NCI-H187 treated with DMSO at 0.1 percent for 48 hours (cell line): ENCODE measurements around the gene CELF3.
"Not testable (repeated sequence)": the region's sequence is repeated elsewhere in the genome, so short reads cannot be mapped to it uniquely, and the experiment has no call there.

Experiments
- DNase-seq: peaks from one replicate; lab custom pipeline; 2025; lab: John Stamatoyannopoulos, UW

The CELF3 gene

DNA sequence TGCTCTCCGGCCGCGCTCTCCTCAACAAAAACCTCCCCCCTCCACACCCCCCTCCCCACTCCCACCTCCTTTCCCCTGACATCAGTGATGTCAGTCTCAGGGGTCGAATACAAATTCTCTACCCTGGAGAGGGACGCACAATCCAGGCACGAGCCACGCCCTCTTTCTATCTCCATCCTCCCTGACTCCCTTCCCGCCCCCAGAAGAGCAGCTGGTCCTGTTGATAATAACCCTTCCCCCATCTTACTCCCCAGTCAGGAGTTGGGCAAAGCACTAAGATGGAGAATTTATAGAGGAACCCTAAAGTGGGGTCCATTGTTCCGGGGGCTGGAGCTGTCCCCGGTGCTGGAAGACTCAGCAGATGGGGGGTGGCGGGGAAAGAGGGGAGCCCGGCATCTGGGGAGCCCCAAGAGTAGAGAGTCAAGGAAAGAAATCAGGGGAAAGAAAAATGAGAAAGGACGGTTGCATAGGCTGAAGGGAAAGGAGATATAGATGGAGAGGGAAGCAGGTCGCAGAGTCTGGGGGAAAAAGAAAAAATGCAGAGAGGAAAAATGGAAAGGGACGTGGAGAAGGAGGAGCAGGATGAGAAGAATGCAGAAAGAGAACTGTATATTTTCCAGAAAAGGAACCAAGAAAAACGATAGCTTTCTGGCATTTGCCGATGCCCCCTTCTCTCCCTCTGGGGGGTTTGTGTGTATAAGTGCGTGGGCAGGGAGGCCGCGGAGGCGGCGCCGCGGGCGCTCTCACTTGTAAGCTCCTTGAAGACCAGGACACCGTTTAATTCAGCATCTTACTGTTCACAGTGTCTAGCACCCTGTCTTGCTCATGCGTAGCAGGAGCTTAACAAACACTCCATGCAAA lies at the start of gene CELF3:
TSS of gene CELF3 (minus strand) at position 33 of the 861 bp plus-strand sequence. CDS start 783 bp downstream, outside the sequence.
- peak; percentile 100 for DNase-seq

DNA sequence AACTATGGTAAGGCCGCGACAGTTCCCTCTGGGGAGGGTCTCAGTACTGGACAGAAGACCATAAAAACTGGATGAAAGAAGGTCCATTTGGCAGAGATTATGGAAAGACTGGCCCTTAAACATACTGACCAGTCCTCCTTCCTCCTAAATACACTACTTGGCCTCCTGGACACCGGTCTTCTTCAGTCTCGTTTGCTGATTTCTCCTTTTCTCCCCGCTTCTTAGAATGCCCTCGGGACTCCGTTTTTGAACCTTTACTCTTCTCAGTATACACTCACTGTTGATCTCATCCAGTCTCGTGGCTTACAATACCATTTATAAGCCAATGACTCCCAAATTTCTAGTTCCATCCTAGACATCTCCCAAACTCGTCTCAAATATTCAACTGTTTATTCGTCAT lies 47.4 kb upstream of the CELF3 start:
- no peak for DNase-seq

DNA sequence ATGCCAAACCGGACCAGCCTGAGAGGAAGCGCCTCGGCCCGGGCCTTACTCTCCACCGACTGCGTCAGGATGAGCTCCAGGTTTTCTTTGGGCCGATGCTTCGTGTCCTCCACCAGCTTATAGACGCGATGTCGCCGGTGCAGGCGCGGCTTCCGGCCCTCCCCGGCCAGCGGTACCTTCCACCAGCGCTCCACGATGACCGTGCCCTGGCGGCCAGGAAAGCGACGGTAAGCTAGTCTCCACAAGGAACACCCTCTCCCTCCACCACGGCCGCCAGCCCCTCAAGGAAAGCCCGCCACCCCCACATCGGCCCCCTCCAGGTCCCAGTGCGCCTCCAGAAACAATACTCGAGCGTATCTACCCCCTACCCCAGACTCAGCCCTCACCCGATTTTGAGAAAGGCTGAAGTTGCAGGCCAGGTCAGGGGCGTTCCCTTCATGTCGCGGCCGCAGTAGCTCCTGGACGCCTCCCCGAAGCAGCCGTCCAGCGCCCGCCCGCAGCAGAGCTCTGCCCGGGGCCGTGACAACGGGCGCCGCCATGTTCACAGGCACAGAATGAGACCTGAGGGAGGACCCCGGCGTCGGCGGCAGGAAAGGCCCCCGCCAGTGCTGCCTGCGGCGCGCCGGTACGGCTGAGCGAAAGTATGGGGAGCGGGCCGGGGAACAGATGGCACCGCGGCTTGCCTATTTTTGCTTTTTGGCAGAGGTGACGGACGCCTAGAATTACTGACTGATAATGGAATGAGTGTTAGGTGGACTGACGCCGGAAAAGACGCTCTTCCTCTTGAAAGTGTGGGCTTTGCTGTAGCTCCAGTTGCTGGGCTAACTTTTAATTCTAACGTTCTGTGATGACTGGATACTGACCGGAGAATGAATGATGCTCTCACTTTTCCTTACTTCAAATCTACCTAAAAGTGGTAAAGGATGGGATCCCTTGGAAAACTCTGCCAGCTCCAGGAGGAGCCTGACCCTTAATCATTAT lies 46.6 kb upstream of the CELF3 start, which contains the start of gene MRPL9:
TSS of gene MRPL9 (minus strand) at position 556 of the 981 bp plus-strand sequence. CDS start at position 539, 17 bp downstream.
- DNase-seq, result peak; percentile 48

DNA sequence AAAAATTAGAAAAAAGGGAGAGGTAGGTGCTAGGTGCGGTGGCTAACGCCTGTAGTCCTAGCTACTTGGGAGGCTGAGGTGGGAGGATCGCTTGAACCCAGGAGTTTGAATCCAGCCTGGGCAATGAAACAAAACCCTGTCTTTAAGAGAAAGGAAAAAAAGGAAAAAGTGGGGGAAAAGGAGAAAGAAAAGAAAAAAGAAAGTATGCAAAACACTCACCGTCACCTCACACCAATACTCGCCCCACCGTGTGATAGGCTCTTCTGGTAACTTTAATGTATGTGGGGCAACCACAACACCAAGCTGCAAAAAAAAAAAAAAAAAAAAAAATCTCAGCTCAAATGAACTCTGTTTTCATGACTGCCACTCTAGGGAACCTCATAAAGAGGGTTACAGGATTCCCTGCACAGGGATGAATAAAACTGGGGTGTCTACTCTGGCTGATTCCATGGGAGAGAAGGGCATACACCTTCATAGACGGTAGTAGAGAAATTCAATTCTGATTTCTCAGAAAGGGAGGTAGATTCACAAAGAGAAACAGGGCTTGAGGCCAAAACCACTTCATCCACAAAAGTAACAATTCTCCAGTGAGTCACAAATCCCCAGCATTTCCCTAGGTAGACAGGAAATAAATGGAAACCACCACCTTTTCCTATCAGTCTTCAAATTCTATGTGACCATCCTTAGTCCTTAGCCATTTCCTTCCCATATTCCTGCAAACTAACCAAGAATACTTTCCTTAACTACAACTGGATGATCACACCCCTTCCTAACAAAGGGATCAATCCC lies 44.2 kb upstream of the CELF3 start:
- DNase-seq, result no peak

DNA sequence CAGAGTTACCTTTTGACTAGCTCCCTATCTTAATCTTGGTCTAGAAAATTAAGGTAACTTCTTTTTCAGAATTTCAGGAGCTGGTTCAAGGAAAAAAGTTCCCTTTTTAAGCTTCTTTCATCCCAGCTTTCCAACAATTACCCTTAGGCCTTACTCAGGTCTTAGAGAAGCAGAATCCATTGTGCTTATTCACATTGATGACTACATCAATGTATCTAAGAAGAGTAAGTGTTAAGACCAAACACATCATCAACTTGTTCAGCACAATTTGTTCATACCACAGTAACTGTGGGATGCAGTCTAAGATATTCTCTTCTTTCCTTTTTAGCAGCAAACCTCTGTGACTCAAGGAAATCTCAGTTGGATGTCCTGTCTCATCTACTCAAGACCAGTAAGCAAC lies 42.6 kb upstream of the CELF3 start:
- no peak for DNase-seq

DNA sequence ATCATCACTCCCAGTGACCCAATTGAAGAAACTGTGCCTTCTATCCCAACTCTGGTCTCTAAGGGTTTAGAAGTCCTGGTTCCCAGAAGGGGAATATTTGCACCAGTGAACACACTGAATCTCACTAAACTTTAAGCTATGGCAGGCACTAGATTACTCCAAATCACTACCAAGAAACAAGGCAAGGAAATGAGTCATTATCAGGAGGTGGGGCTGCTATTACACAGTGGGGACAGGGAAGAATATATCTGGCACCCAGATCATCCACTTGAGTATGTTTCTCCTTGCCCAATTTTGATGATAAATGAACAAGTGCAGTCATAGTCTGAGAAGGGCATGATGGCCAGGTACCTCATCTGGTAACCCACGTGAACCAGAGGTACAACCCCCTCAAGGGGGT lies 39.7 kb upstream of the CELF3 start:
- no peak for DNase-seq

DNA sequence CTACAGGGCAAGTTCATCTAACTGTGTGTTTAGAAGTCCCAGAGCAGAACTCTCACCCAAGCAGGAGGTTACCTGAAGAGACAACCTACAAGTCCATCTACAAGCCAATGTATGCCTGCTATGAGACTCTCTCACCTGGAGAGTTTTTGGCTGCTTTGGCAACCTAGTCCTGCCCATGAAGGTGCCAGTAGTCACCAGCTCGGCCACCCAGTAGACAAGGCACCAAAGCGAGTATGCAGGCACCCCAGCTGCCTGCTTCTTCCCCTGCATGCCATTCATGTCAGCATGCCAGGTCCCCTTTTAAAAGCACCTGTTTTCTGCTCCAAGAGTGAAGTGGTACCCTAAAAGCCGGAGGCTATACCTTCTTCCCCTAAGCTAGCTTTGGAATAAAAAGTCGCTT lies 24.9 kb upstream of the CELF3 start:
- no peak for DNase-seq

DNA sequence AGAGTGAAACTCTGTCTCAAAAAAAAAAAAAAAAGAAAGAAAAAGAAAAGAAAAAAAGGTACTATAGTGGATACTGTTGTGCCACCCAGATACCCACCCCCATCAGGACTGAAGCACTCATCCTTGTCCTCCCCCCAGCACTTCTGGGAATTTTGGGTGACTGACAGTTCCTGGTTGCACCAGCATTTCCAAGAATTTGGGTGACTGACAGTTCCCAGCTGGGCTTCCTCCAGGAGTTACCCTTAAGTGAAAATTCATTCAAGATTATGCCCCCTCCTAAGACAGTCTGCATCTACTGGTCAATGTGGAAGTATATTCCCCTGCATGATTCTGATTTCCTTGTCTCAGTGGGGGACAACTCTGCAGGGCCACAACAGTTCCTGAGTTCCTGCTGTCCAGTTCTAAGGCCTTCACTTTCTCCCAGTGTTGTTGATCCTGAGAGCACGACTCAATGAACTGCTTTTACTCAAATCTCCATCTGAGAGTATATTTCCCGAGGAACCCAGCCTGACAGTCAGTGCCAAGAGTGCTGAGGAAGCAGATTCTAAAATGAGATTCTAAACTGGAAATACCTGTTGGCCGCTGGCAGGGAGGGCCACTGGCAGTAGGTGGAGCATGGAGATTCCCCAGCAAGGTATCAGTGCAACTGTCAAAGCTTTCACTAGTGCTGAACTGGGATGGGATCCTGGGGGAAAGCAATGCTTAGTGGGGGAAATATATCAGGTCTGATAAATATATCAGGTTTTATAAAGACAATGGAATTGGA lies 23.2 kb upstream of the CELF3 start:
- DNase-seq, result no peak

DNA sequence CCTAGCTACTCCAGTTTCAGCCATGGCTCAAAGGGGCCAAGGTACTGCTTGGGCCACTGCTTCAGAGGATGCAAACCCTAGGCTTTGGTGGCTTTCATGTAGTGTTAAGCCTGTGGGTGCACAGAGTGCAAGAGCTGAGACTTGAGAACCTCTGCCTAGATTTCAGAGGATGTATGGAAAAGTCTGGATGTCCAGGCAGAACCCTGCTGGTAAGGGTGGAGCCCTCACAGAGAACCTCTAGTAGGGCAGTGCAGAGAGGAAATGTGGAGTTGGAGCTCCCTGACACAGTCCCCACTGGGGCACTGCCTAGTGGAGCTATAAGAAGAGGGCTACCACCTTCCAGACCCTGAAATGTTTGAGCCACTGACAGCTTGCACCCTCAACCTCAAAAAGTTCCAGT lies 20.9 kb upstream of the CELF3 start:
- DNase-seq, result no peak

DNA sequence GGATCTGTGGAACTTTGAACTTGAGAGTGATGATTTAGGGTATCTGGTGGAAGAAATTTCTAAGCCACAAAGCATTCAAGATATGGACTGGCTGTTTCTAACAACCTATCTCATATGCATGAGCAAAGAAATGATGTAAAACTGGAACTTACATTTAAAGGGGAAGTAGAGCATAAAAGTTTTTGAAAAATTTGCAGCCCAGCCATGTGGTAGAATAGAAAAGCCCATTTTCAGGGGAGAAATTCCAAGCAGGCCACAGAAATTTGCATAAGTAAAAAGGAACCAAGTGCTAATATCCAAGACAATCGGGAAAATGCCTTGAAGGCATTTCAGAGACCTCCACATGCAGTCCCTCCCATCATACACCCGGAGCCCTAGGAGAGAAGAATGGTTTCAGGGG lies 20.4 kb upstream of the CELF3 start:
- DNase-seq, result no peak

DNA sequence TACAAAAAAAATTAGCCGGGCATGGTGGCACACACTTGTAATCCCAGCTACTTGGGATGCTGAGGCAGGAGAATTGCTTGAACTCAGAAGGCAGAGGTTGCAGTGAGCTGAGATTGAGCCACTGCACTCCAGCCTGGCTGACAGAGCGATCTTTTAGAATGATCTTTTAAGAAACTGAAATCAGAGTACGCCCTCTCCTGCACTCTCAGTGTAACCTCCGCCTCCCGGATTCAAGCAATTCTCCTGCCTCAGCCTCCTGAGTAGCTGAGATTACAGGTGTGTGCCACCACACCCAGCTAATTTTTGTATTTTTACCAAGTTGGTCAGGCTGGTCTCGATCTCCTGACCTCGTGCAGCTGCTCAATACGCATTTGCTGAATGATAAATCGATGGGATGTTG lies 17.4 kb upstream of the CELF3 start:
- not testable (repeated sequence) for DNase-seq

DNA sequence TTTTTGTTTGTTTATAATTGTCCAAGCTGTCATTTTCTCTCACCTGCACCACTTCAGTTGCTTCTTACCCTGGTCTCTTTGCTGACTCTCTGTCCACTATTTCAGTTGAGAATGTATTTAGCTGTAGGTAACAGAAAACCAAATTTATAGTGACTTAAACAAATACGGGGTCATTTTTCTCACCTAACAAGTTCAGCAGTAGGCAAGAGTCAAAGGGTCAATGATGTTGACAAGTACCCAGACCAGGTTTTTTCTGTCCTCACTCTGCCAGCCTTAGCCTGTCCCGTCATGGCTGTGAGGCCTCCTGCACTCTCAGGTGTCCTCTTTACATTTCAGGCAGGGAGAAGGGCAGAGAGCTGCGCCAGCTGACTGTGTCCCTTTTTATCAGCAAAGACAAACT lies 16.5 kb upstream of the CELF3 start:
- no peak for DNase-seq

DNA sequence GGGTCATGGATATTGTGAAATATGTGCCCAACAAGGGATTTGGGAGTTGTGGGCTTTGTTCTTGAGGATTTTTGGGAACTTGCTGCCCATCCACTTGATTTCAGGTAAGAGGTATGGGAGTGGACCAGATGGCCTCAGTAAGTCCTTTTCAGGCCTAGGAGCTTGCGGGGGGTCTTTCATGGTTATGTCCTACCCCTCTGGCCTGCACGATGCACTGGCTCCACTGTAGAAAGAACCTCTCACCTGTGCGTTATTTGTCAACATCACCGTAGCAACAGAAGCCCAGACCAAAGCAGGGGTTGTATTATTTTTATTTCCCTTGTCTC lies 13.3 kb upstream of the CELF3 start:
- no peak for DNase-seq

DNA sequence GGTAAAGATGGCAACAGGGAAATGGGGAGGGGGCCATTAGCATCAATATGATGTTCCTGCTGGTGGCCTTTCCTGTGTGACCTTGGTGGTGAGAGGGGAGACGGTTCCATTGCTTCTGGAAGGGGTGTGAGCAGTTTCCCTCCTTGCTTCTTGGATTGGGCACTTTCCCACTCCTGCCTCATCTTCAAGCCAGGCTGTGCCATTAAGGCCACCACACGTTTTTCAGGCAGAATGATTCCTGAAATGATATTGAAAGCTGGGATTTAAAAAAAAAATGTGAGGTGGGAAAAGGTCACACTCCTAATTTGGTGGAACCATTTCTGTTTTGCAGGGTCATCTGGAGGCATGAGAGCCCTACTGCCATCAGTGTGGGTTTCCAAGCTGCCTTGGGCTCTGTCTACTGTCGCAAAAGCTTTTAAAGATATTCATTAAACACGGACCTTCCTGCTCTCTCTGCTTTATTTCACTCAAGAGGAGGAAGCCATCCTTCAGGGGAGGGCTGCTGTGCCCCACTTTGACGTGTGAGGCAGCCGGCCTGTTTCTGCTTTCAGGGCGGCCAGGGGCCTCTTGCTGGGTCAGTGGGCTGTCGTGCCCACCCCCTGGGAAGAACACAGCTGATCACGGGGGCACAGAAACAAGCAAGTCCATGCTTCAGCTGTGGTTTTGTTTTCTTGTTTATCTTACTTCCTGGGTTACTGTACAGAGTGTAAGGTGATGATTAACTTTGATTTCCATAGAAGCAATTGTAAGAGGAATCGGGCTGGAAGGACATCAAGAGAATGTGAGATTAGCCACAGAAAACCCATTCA lies 12.8 kb upstream of the CELF3 start:
- no peak for DNase-seq

DNA sequence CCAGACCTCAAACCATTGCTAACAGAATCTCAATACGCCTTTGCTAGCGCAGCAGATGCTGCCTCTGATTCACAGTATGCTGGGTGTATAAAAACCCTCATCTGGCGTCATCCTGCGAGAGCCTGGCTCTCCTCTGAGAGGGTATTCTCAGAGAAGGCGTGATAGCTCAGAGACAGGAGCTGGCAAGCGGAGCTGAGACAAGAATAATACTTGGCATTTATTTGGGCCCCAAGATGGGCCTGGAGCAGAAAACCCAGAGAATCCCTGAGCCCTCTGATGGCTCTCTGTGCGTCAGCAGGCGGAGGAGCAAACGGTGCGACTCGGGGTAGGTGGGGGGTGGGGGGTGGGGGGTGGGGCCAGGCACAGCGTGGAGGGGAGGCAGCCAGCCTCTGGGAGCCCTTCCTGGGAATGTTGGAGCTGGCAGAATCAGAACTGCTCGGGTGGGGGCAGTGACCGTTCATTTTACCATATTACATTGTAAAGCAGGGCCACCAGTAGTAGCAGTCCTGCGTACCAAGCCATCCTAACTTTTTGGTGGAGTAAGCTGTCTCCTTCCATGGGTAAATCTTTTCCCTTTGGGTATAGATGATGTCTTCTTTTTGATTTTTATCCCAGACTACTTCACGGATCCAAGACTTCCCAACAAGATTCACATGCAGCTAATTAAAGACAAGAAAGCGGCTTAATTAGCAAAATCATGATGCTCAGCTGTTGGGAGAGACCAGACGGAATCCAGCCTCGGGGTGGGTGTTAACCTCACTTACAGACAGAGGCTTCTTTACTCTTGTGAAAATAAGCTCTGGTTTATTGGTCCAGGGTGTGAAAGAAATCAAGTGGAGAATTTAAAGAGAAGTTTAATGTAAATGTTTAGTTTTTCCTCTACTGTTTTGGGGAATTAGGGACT lies 11.8 kb upstream of the CELF3 start:
- no peak for DNase-seq

DNA sequence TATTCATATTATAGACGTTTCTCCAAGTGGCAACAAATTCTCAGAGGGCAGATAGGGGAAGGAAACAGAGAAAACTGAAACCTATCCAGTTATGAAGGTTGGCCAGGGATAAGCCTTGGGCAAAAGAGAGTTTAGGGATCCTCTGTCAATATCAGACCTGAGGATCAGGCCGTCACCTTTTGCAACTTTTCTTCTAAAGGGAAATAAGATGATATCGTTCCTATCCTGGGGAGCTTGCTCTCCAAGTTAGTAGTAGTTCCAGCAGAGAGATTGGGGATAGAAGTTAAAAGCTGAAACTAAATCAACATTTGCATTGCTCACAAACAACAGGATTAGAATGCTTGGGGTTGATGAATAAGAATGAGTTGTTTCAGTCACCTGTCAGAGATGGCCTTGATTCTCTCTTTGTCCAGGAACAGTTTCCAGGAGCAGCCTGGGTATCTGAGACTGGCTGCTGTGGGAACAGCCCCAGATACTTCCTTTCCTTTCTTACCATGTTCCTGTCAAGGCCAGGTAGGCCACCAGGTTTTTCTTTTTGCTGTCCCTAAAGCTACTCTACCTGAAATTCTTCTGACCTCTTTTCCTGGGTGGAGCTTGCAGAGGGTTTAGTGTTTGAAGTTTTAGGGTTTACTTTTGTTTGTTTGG lies 7.2 kb upstream of the CELF3 start:
- DNase-seq, result no peak

DNA sequence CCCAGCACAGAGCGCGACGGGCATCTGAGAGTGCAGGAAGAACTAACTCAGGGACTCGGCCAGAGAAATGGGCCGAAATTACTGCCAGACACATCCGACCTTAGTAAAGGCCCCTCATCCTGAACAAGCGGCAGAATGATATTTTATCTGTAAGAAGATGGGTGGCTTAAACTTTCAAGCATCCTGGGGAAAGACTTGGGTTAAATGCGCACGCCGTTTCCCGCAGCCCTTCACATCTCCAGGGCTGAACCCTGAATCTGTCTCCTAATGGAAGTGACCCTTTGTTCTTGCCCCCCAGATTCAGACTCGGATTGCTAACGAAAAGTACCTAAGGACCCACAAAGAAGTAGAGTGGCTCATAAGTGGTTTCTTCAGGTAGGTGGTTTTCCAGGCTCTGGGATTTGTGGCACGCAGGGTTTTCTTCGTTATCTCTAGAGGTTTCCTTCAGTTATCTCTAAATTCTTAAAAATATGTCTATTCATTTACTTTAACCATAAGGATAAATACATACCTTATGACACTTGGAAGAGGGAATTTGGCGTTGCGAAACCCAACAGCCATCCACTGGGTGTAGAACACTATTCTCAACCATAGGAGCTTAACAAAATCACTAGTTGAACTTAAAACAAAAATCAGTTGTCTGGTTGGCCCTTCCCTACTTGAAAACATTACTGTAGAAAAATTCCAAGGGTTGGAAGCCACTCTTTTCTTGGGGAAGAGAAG lies 5.3 kb upstream of the CELF3 start:
- DNase-seq, result no peak
